ENCODE results near the gene BSDC1.

BSDC1 gene

DNA sequence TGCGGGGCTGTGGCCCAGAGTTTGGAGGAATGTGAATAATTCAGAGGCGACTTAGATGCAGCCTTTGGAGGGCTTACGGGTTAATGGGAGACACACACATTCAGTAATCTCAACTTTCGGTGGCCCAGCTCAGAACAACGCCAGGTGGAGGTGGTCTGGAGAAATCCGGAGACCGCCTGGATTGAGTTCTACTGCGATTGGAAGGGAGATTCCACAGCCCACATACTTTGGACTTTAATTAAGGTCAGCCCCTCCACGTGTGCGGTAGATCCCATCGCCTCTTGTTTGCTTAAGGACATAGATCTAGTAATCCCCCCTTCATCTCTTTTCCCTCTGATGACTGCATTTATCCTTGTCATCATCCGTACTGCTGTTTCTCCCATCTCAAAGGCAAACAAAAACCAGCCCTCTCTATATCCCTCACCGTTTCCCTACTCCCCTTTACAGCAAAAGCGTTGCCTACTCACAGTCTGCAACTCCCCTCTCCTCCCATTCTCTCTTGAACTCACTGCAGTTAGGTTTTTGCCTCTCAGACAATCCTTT is 720 bp upstream of the BSDC1 start:
- no peak for DNase-seq

DNA sequence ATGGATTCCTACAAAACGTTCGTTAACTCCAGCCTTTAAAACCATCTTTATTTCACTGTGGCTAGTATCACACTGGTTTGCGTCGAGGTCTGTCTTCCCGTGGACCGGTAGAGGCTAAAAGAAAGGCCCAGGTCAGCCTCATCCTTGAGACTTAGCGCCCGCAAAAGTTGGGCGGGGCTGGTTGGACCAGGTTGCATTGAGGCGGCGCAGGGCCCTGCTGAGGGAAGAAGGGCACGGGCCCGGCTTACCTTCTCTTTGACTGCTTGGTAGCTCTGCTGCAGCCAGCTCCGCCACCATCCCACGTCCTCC is 455 bp downstream of the BSDC1 start:
- no peak for DNase-seq

DNA sequence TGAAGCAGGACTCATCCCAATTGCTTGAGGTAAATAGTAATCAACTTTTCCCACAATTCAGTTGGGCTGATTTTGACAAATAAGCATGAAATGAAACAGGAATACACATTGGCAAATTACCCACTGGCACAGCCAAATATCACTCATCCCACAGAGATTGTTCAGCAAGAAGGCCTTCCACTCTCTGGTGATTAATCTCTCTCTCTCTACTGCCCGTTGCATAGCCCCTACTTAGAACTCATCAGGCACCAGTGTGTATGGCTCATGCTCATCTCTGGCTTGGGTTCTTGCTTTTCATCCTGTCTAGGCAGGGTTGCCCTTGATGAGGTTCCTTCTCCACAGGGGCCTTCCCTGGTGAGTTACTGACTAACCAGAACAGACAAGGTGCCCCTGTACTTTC is 1.1 kb downstream of the BSDC1 start:
- DNase-seq, result no peak

DNA sequence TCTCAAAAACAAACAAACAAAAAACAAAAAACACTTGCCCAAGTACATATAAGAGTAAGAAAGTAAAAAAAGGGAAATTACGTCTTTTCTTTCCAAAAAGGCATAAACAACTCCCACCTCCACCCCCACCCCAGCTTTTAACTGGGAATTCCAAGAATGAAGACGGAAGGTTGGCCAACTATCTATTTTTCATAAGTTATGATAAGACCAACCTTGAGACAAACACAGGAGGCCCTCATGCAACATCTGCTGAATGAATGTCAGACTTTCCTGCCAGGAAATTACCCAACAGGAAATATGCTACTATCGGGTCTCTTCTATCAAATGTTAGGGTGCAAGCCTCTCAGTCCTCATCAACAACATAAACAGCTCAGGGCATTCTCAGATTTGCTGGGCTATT is 1.9 kb downstream of the BSDC1 start:
- DNase-seq, result no peak

DNA sequence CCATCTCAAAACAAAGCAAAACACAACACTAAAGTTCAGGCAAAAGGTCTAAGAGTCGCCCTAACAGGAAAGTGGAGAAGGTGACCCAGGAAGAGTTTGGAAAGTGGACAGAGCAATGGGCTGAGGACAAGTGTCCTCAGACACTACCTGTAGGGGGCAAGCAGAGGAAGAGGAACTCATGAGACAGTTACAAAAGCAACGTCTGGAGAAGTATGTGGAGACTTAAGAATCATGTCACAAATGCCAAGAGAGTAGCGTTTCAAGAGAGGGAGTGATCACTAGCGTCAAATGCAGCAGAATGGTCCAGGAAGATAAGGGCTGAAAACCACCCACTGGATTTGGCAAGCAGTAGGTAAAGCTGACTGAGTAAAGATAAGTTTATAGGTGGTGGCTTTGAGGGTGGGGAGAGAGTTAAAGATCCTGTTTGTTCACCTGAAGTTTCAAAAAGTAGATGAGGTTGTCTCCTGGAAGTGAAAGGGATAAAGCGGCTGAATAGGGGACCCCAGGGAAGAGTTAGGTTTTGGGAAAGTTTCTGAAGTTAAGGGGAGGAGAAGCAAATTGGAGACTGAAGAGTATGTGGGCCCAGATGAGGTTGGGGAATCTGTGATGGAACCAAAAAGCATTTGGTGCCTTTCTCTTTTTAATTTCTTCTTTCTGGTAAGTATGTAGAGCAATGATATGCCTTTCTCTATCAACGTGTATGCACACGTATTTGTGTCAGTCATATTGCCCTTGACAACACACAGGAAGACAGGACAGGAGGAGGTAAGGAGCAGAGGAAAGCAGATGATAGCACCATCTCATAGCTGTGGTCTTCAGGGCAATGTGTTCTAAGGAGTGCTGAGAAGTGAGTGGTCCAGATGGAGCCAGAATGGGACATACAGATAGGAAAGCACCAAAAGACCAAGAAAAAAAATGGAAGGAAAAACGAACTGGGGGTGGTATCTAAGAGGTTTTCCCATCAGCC is 3.1 kb downstream of the BSDC1 start:
- no peak for DNase-seq

DNA sequence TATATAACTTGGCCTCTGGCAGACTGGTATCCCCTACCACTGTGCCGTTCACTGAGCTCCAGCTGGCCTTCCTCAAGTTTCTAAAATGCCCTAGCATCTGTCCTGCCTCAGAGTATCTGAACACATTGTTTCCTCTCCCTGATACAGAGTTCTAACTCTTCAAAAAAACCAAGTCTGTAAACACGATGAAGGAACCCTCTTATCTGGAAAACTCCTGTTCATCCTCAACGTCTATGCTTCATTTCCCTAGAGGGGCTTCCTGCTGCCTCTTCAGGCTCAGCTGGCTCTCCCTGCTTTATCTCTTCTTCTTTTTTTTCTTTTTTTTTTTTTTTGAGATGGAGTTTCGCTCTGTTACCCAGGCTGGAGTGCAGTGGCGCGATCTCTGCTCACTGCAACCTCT is 5.6 kb downstream of the BSDC1 start:
- DNase-seq, result no peak

DNA sequence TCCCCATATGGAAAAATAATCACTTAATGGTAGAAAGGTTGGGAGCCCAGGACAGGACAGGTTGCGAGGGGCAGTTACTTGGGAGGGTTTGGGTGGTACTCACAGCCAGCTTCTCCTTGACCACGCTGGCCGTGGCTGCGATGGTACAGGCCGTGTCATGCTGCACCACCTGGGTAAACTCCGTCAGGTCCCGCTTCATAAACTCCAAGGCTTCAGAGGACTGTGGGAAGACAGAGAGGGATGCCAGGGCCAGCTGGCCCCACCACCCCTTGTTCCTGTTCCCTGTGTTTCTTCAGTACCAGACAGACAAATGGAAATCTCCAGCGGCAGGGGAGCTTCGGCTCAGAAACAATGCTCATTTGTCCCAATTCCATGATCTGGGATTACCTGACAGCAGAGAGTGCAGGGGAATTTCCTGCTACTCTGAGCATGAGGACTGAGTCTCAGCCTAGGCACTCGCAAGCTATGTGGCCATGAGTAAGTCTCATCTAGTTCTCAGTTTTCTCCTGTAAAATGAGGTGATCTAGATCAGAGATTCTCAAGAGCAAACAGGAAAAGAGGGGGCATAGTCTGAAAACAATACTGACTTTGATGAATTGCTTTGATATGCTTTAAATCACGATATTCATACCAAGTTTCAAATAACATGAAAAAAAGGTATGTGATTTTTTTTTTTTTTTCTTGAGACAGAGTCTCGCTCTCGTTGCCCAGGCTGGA is 7.4 kb downstream of the BSDC1 start:
- no peak for DNase-seq

DNA sequence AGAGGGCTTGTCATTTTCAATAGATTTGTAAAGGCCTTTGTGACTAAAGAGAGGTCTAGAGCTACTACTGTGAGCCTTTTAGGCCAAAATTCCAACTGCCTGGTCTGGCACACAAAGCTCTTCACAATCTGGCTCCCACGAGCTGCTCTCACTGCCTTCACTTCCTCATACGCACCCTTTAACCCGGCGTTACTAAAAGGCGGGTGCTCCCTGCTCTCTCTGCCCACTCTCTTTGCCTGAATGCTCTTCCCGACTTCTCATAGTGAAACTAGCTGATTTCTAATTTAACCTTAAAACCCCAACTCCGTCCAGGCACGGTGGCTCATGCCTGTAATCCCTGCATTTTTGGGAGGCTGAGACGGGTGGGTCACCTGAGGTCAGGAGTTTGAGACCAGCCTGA is 14.2 kb downstream of the BSDC1 start:
- DNase-seq, result no peak

DNA sequence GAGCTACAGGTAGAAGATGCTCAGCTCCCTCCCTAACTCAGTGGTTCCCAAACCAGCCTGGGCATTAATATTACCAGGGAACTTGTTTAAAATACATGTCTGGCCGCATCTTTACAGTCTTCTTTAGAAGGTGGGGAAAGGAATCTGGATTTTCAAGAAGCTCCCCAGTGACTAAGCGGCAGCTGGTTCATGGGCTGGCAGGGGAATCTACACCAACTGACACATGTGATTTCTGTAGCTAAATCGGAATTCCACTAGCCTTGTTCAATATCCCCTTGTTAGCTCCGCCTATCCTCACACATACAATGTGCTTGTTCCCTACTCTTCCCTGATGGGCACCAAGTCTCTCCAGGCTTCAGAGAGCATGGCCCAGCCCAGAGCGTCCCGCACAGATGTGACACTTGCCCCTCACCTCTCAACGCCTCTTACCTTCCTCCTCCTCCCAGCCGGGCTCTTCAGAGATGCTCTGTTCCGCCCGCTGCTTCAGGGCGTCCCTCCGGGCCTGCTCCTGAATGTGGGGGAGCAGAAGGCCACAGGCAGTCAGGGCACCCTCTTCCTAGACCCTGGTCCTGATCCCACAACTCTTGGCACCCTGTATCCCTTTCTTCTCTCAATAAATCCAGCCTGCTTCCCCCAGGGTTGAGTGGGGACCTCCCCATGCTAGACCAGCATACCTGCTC is 16.6 kb downstream of the BSDC1 start:
- no peak for DNase-seq

DNA sequence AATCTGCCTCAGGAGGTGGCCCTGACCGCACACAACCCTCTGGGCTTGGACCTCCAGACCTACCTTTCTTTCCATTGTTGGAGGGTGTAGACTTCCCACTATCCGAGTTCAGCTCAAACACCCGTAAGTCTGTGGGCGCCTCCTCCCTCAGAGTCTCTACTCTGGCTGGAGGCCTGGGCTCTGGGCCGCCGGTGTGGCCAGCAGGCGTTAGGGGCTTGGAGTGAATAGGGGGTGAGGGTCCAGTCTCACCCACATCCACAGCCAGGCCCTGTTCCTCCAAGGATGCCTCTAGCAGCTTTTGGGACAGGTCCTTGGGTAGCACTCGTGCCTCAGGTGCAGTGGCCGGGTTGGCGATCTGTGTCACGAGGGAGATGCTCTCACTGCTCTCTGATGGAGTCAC is 18.0 kb downstream of the BSDC1 start:
- DNase-seq, result no peak

DNA sequence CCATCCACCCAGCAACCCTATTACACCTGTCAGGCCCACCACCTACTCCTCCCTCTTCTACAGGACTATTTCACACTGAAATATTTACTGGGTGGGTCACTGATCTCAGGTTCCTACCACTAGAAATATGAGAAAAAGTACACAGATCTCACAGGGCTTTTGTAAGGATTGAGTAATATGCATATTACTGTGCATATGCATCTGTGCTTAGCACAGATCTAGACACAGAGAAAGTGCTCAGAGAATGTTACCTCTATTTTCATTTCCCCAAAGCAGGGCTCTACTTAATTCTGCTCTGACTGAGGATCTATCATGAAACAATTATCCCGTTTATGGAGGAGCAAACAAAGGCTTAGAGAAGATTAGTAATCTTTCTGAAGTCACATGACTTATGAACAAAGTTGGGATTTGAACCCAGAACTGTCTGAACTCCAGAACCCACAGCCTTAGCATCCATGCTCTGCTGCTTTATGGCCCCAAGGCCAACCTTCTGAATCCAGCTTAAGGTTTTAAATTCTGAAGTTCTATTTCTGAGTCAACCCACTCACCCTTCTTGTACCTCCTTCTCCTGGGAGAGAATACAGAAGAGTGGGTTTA is 20.1 kb downstream of the BSDC1 start:
- no peak for DNase-seq

DNA sequence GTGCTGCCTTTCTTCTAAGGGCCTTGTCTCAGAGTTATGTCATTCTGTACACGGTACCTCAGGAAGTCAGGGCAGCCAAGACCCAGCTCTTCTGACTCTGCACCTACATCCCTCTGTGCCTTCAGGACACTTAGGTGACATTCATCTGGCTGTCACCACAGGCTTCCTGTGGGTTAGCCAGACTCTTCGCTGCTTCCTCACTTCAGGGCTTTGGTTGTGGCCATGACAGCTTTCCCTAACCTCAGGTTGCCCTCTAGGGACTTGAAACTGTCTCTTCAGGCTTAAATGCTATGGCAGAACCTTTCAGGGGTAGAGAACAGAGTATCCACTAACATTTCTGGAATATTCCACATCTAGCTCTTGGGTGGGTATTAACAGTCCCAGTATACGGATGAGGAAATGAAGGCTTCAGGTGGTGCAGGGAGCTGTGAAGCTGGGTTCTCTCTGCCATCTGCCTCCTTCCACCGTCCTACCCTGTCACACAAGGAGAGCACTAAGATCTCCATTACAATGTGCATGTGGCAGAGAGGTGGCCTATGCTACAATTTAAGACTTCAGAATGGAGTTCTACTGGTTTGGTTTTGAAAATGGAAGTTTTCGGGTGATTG is 22.0 kb downstream of the BSDC1 start:
- no peak for DNase-seq

DNA sequence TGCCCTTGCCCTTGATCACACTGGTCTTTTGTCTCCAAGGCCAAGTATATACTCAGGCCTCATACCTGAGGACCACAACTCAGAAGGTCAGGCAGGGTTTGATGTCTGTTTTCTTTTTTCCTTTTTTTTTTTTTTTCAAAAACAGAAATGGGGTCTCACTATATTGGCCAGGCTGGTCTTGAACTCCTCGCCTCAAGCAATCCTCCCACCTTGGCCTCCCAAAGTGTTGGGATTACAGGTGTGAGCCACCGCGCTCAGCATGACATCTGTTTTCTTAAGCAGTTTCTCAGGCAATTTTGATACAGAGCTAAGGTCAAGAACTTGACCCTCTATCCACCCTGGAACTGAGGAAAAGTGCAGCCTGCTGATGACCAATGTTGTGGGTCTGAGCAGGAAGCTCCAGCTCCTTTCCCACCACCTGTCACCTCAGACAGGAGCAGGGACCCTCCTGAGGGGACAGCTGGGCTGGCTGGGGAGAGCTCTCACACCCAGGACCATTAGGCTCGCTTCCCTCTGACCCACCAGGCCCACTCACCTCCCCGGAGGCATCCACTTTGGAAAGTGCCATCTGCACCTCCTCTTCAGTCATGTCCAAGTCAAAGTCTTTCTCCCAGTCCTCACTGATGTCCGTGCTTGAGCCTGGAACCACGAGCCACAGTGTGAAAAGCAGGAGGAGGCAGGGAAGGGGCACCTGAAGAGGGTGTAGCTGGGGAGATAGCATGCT is 26.2 kb downstream of the BSDC1 start:
- DNase-seq, result no peak

DNA sequence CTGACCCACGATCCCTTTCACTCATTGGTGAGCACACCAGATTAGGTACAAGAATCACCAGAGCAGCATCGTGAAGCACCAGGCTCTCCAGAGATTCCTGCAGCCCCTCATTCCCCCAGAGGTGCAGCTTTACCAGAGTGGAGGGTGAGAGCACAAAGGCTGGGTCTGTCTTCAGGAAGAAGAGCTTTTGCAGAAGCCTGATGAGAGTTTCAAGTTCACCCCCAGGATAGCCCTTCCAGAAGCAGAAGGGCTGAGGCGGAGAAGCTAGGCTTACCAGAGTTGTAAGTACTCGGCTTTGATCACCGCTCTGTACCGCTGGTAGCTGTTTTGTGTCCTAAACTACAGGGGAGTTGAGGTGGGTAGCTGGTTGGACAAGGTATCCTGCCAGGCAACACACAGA is 28.8 kb downstream of the BSDC1 start:
- DNase-seq, result no peak

DNA sequence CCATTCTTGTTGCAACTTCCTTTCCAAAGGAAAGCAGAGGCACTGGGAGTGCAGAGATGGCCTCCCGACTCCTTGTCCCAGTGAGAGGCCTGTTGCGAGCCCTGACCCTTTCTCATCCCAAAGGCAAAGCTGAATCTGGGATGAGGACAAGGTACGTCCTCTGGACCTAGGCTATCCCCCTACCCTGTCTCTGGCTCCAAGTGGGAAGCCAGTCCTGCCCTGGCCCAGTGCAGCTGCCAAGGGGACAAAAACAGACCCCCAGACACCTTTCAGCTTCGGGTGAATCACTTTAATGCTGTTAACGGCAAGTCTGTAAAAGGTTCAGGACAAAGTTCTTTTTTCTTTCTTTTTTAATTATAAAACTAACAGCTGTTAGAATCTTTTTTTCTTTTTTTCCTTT is 29.4 kb downstream of the BSDC1 start:
- DNase-seq, result no peak

DNA sequence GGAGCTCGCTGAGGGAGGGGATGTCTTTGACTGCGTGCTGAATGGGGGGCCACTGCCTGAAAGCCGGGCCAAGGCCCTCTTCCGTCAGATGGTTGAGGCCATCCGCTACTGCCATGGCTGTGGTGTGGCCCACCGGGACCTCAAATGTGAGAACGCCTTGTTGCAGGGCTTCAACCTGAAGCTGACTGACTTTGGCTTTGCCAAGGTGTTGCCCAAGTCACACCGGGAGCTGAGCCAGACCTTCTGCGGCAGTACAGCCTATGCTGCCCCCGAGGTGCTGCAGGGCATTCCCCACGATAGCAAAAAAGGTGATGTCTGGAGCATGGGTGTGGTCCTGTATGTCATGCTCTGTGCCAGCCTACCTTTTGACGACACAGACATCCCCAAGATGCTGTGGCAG is 30.5 kb downstream of the BSDC1 start:
- DNase-seq, result no peak

DNA sequence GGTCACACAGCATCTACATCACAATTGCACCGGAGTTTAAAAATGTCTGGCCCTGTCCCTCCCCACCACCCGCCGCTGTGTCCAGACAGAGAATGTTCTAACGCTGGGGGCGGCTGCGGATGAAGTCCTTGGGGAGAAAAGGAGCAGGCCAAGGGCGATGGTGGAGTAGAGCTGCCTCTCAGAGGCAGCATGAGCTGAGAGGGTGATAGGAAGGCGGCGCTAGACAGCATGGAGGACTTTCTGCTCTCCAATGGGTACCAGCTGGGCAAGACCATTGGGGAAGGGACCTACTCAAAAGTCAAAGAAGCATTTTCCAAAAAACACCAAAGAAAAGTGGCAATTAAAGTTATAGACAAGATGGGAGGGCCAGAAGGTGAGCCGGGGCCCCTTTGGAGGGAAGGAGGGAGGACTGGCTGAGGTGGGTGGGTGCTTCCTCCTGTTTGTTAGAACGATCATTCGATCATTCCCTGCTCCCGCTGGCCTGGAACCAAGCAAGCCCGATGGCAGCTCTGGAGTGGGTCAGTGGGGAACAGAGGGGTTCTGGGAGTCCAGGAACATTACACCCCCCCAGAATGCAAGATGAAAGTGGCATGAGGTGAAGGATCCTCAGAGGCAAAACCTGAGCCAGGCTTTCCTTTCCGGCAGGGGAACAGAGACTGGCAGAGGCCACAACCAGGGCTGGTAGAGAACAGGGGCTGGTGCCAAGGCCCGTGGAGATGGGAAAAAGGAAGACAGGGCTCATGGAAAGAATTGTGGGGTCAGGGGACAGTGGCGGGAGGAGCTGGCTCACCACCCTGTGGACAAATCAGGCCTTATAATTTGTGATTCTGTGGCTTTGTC is 31.5 kb downstream of the BSDC1 start, which contains the start of the genes FAM229A and TSSK3:
Gene FAM229A (minus strand): TSS at position 12 of the 840 bp plus-strand sequence. CDS start 394 bp downstream, outside the sequence.
Gene TSSK3 (plus strand): TSS at position 66 of the 840 bp plus-strand sequence. CDS start 163 bp downstream, at position 229.
- DNase-seq, result no peak

DNA sequence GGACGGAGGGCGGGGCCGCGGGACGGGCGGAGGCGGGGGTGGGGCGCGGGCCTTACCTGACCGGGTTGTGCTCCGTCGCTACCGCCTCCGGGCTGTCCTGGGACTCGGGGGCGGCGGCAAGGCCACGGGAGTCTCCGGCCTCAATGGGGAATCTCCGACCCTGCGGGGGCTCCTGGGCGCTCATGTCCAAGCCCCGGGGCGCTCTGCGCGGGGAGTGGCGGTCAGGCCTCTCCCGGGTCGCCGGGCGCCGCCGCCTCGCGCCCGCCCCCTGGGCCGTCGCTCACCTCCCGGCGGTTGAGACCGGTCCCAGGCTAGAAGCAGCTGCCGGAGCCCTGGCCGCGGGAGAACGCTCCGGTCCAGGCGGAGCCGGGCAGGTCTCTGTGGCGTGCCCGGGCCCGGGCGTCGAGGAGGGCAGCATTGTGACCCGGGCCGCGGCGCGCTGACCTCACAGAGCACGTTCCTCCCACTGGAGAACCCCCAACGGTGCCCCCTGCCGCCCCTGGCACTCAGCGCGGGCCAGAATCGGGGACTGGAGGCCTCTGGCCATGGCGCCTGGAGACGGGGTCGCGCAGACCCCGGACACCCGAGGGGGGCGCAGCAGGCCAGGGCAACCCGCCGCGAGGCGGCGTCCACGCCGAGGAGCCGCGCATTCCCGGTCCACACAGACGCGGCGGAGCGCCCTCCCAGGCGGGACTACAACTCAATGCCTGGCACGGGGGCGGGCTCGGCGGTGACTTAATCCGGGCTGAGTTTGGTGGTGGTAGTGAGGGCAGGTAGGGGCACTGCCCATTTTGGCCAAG is 32.4 kb downstream of the BSDC1 start:
- DNase-seq, result peak; percentile 33

DNA sequence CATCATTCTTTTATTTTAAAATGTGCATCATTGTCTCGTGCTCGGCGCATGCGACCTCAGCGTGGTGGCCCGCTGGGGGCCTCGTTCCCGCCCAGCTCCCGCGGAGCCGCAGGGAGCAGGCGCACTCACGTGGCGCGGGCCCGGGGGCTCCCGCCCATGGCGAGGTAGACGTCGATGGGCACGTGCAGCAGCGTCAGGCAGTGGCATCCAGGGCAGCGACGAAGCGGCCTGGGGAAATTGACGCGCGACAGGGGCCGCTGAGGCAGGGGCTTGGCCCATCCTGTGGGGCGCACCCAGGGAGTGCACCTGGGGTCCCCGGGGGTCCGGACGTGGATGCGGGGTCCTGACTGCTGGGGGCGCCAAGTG is 33.0 kb downstream of the BSDC1 start:
- no peak for DNase-seq

DNA sequence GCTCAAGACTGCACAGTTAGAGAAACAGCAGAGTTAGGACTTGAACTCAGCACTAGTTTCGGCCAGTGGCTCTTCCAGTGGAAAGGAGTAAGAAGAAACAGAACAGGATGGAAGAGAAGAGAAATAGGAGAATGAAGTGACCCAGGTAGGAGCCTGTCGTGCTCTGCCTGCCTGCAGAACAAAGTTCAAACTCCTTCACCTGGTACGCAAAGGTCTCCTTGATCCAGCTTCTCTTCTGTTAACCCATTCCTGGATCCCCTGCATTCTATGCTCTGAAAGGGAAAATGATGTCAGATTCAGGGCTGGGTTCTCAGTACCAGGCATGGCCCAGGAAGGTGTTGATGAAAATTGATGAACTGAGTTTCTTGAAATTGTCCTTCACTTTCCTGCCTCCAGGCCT is 35.8 kb downstream of the BSDC1 start:
- no peak for DNase-seq
